Esophagus squamous epithelium (tissue), 4 donors: ENCODE results near the gene ALG13.

Experiments used
- CTCF ChIP-seq, 6 experiments: fragments of 450-650 bp in 4 of 6; fragments of 200-600 bp in 2 of 6; sonication (generic) in 2 of 6; IDR thresholded peaks; one replicate each; pipeline ENCODE4 v1.5.1; 2016 to 2019; ENCODE audit warnings: antibody characterized with exemption in 6 of 6, mild to moderate bottlenecking in 4 of 6, moderate library complexity in 4 of 6
- POLR2A ChIP-seq, 4 donors: fragments of 450-650 bp; IDR thresholded peaks; one replicate each; pipeline ENCODE4 v1.6.1; 2017; ENCODE audit warnings: antibody characterized with exemption in 4 of 4, mild to moderate bottlenecking in 4 of 4, moderate library complexity in 3 of 4

GRCh38 chrX:111652719-111653118 lies 28.3 kb upstream of the ALG13 start:
- TF ChIP-seq CTCF (IDR thresholded peaks at IDR 0.05), result no peak
- no peak for TF ChIP-seq POLR2A (IDR thresholded peaks at IDR 0.05)
